RPMI7951 (cell line): ENCODE results near the gene DCC. TPM values are rescaled to one million over a fixed set of nuclear protein-coding genes. Genes with fewer than 3 reads are reported as not detected.
A peak's percentile ranks its signal among the peaks of the same experiment; 100 is the strongest.

Experiments
- DNase-seq: peaks from one replicate; pipeline ENCODE4 v3.0.0-alpha.2; 2012; ENCODE audit warnings: low read depth
- total RNA-seq: library from RNA; depleted of rRNA; stranded (reverse); fragments of >200 nt; shearing (Covaris generic); gene quantifications from 2 replicates; pipeline ENCODE4 v1.2.3, GENCODE V29; 2014

DCC gene
- total RNA-seq, 1 experiment from 2014 or later: not detected

DNA sequence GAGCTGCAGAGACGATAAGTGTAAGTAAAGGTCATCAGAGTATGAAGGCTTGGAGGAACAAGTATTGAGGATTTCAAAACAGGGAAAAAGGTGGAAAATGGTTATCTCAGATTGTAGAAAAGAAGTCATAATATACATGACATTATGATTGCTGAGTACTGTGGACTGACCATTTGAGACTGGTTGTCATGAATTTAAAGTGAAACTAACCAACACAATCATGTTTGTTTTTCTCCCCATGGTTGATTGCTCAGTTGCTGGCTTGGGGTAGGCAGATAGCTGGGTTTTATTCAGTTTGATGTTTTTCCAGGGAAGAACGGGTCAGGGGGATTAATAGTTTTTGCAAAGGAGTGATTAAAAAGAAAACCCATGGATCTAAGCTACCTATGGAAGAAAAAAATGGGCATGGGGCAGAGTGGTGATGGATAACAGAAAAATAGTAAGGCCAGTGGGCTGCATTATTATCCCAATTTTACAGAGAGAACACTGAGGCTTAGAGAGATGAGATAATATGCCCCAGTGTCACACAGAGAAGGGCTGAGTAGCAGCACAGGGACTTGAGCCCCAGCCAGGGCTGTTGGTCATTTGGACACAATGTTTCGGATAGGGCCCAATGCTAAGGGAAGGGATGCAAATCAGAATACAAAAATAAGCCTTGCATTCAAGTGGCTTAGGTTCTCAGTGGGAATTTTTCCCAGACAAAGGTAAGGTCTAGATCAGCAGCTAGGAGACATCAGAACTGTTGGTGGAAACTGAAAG, 885.7 kb downstream of the DCC start:
- no peak for DNase-seq

DNA sequence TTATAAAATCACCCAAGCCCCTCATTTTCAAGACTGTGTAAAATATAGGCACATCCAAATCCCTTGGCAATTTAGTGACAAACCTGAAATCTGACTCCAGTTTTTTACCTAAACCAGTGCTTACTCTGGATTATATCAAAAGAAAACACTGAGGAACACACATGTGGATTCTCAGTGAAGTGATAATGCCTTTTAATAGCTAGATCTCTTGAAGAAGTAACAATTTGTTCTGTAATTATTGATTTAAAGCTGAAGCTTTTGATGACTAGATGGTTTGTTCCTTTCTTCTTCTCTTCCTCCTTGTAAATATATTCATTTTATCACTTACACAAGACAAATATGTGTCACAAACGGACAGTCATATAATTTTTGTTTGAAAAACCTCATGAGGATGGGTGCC, 894.6 kb downstream of the DCC start:
- no peak for DNase-seq

DNA sequence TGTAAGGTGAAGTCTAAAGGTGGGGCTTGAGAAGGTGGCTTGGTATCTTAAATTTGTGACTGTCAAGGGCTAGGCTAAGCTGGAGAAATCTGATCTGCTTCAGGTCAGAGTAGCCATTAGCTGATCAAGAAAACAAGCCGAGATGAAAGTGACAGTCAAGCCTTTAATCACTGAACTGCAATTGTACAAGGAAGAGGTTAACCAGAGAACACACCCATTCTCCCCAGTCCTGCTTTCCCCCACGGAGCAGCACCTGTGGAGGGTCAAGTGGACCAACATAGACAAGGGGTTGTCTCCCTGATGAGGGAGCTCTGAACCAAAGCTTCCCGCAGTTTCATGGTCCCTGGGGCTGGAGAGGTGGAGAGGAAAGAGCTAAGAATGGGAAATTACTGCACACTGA, 901.2 kb downstream of the DCC start:
- DNase-seq: no peak

DNA sequence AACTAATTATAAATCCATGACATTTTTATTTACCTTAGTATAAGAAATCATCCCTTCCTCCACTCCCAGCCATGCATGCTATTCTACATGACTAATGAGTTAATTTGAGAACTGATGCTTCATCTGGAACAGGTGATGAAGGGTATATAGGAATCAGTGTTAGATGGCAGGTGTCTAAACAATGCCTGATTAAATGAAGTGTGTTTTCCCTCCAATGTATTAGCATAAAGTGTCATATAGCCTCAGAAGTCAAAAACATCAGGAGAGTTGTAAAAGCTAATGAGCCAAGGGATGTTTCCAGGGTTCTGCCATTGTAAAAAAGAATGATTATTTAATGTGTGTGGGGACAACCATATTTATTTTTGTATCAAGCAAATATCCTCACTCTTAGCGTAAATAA, 913.8 kb downstream of the DCC start:
- DNase-seq: no peak

DNA sequence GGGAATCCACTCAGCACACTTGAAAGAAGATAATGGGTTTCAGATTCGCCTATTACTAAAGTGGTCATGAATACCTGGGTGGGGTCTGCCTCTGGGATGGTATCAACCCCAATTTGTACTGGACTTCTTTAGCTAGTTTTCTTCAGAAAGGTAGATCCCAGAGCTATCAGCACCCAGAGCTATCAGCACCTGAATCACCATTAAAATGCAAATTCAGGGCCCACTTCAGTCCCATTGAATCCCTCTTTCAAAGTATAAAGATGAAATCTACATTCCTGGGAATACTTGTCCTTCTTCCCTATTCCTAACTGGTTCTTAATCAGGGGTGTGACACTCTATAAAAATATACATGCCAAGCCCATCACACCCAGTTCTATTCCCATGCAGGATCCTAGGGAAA, 914.3 kb downstream of the DCC start:
- no peak for DNase-seq

DNA sequence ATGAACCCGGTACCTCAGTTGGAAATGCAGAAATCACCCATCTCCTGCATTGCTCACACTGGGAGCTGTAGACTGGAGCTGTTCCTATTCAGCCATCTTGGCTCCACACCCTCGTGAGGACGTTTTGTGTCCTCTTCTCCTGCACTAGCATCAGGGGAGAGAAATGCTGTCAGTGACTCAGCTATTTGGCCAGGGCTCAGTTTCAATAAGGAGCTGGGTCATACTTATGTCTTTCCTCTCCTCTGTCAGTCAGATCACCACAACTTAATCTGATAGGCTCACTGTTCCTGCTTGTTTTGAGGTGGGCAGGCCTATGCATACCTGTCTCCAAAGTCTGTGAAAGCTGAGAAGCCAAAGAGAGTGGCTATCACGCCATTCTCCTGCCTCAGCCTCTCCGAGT, 921.2 kb downstream of the DCC start:
- no peak for DNase-seq

DNA sequence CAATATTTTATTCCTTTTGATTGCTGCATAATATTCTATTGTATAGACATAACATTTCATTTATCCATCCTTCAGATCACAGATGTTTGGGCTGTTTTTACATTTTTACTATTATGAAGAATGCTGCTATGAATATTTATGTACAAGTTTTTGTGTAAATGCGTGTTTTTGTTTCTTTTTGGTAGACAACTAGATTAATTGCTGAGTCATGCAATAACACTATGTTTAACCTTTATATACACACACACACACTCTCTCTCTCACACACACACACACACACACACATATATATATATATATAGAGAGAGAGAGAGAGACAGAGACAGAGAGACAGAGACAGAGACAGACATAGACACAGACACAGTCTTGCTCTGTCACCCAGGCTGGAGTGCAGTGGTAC, 926.9 kb downstream of the DCC start:
- DNase-seq: no peak

DNA sequence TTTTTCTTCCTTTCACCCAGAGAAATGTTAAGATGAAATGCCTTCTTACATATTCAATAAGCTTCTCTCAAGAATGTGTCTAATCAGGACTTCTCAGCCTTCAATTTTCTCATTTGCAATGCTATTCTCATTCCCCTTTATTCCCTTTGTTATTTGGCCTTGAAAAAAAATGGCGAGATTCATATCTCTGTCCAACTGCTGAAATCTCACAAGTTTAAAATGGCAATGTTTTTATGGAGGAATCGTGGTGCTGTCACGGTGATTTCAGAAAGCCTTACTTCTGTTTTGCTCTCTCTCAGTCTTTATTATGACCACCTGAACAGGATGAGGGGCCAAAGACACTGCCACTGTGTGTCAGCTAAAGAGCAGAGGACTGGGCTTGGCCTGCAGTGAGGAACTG, 928.5 kb downstream of the DCC start:
- DNase-seq: no peak

DNA sequence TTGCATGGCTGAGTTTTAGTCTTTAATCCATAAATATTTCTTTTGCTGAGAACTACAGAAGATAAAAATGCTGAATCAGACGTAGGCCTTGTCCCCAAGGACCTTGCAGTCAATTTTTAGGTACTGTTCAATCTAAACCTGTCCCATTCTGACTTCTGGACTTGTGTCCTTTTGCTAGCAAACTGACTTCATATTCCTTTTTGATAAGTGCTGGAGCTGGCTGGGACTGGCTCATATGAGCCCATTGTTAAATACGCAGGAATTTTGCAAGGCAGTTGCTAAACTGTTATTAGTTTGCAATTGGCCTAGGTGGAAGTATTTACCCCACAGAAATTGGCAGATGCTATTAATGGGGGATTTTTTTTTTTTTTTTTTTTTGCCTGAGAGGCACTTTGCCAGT, 941.4 kb downstream of the DCC start:
- no peak for DNase-seq

DNA sequence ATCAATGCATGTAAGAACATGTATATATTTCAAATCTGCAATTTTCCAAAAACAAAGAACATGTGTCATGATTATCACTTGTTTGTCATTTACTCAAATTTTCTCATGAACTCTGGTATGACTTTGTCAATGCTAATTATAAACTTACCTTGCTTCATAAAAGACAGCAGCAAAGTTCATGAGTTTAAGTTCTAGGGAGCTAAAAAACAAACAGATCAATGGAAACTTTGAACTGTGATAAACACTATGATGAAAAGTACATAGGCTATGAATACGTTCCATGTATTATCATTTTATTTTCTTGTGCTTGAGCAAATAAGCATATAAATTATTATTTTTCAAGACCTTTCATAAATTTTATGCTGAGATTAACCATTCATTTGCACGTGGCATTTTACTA, 943.7 kb downstream of the DCC start:
- no peak for DNase-seq

DNA sequence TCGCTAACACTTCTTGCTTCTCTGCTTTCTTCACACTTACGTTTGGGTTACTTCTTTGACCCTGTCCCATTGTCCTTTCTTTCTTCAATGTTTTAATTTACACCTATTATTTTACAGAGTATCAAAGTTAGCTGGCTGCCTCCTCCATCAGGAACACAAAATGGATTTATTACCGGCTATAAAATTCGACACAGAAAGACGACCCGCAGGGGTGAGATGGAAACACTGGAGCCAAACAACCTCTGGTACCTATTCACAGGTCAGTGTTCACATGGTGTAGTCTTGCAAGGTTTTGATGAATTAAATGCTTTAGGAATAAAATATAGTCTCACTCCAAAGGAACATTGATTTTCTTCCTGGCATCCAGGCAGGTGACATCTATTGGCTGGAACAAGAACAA, 965.5 kb downstream of the DCC start:
- no peak for DNase-seq

DNA sequence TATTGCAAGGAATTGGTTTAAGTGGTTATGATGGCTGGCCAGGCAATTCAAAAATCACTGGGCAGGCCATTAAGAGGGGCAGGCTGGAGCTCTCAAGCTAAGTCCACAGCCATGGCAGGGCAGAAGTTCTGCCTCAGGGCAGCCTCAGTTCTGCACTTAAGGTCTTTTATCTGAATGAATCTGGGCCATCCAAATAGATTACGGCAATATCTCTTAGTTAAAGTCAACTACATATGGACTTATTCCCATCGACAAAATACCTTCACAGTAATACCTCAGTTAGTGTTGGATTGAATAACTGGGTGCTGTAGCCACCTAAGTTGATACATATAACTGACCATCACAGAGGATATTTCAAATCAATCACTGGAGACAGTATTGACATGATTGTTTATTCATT, 979.6 kb downstream of the DCC start:
- DNase-seq: no peak

DNA sequence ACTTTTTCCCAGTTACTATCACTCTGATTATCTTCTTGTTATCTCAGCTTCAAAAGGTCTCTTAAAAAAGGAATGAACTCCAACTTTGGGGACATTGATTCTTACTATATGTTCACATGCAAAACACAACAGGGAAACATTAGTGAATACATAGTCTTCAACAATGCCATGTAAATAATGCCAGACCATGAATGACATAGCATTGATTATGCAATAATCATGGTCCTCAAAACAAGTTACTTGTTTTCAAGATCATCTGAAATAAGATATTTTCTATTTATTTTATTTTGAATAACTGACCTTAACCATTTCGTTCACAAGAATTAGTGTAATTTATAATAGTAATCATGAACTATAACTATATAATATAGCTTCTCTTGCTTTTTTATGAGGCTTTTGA, 982.2 kb downstream of the DCC start:
- DNase-seq: no peak

DNA sequence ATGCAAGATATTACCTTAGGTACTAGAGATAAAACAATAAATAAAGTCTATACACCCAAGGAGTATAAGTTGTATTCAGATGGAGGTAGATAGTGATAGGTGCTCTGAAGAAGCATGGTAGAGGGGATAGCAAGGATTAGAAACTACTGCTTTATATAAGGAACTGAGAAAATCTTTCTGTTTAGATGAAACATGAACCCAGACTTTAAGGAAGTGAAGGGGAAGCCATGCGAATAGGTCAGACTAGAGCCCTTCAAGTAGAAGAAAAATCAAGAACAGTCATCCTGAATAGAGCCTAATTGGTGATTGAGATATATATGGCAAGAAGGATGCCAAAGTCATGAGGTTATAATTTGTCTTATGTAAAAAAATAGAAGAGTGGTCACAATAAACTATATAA, 984.4 kb downstream of the DCC start:
- no peak for DNase-seq

DNA sequence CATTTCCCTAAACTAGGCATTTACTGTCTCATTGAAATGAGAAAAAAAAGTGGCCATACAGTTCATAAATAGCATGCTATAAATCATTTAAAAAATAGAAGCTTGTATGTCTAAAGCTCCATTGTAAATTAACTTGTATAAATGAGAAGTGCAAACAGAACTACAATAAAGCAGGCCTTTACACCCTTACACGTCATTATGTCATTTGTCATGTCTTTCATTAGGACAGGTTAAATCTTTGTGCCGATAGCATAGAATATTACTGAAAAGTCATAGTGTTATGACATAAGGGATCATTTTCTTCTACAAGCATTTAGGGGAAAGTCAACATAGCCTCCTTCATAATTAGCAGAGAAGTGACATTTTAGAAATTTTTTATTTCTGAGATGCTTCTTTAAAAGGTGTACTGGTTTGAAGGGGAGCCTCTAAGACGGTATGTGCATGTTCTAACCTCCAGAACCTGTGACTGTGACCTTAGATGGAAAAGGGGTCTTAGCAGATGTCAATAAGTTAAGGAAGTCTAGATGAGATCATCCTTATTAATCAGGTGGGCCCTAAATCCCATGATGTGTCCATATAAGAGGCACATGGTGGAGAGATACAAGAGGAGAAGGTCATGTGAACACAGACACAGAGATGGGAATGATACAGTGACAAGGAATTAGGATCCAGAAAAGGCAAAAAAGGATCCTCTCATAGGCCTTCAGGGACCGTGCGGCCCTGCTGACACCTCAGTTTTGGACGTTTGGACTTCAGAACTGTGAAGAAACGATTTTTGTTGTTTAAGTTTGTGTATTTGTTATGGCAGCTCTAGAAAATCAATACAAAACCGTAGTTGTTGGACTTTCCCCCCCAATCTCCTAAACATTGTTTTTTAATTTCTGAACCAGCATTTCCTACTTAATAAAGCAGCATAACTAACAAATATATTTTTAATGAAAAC, 1020.8 kb downstream of the DCC start:
- no peak for DNase-seq

DNA sequence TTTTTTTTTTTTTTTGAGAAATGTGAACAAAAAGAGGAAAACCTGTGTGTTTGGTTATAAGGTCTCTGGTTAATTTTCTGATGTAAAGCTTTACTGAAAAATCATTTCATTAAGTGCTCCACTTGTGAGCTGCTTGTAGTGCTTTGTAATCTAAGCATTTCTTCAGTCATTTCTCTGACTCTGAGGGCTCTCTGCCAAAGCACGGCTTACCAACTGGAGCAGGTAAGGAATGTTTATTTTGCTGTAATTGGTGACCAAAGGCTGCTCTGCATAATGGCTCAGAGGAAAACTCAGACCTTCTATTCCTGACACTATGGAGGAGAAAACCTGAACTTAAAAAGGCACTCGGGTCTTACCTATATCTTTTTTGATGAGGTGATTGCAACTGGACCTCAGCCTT, 1035.6 kb downstream of the DCC start:
- DNase-seq: no peak

DNA sequence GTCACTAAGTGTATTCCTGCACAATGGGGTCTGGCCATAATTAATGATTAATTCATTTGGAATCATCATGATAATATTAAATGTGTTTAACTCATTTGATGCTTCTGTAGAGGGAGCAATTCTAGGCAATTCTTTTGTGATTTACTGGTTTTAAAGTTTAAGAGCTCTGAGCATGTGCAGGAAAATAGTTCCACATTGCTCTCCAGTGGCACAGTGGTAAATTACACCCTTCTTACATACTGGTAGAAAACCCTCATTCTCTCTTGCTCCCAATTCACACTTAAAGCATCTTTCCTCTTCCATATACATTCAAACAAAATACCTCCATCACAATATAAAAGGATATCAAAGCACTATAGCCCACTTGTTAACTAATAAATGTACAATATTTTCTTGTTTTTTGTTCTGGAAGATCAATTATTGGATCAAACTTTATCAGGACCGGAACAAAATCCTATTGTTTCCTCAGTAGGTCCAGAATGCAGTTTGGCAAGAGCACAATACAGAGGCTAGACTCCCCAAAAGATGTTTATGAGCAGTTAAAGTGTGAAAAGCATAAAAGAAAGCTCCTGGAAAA, 1040.2 kb downstream of the DCC start:
- peak; percentile 17 for DNase-seq

DNA sequence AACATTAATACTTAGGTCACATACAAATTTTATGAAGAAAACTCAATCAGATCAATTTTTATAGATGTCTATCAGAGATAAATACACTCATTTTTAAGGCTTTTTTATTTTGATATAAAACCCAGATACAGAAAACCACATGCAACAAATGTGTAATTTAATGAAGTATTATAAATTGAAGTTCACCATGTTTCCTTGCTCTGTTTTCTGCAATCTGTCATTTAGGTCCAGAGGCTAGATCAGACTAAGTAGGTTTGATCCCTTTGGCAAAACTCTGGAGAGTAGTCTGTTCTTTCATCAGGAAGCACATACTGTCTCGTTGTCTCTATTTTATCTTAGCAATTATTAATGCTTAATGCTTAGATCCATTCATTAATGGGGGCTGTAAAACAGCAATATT, 1042.9 kb downstream of the DCC start:
- no peak for DNase-seq

DNA sequence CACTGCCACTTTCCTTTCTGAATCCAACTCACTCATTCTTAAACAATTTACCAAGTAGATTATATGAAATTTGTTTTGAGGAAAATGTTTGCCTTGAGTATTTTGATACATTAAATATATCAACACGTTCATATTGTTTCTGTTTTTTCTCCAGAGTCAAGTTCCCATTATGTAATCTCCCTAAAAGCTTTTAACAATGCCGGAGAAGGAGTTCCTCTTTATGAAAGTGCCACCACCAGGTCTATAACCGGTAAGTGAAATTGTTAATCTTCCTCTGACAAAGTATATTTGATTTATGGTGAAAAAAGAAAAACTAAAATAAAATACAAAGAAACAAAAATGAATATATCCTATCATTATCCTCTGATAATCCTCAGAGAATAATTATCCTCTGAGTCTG, 1045.9 kb downstream of the DCC start:
- DNase-seq: no peak

DNA sequence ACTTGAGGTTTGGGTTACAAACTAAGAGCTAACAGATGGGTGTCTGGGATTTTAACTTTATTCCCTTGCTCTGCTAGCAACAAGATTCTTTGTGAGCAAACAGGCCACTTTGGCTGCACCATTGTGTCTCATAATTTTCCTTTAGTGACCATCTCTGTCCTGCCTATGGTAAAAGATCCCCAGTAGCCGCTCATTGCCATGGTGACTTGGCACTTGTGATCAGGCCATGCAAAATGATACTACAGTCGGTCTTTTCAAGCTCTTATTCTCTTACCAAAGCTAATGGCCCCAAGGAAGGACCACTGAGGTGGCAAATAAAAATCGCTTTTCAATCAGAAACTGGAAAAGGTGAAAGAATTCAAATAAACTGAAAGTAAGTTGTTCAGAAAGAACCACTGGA, 1047.6 kb downstream of the DCC start:
- DNase-seq: no peak

DNA sequence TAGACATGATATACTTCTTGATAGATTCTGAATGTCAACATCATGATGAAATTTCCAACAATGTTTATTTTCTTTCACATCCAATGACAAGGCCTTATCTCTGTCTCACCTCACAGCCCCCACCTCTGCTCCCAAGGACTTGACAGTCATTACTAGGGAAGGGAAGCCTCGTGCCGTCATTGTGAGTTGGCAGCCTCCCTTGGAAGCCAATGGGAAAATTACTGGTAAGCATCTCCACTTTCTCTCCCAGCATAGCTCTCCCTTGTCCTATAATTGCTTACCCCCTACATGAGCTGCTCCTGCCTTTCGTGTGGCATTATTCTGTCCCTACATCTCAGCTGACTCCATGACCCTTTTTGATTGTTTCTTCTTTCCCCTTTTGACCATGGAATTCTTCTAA, 1062.7 kb downstream of the DCC start:
- DNase-seq: no peak

DNA sequence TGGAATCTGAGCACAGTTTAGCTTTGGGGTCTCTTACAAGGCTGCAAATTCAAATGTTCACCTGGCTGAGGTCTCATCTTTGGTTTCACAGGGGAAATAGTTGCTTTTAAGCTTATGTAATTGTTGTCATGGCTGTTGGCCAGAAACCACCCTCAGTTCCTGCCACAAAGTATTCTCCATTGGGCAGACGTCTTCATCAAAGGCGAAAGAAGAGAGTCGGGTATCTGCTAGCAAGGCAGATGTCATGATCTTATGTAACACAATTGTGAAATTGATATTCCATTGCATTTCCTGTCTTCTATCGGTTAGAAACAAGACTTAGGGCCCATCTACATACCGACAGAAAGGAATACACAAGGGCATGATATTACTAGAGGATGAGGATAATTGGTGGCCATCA, 1068.3 kb downstream of the DCC start:
- no peak for DNase-seq

DNA sequence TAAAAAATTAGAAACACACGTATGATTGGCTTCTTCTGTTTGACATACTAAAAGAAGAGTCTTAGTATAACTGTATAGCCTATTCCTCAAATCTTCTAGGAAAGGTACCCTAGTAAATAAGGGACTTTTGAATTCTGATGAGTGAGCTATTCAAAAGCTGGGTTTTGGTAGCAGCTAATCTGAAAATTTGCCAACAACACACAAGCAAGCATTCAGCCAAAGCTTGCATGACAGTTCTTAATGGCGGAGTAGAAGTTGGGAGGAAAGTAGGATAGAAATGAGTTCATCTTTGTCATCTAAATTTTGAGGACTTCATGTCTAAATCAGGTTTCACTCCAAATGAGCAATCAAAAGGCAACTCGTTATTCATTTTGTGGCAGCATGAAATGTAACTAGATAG, 1071.5 kb downstream of the DCC start:
- no peak for DNase-seq
